ENCODE measurements around the gene KRTAP29-1.

The KRTAP29-1 gene

GRCh38 chr17:41308251-41308917, 5.7 kb upstream of the KRTAP29-1 start:
- TF ChIP-seq EZH2phosphoT487 (IDR thresholded peaks at IDR 0.05; ENCODE audit: borderline replicate concordance, low read length) (no peak), CTCF (IDR thresholded peaks at IDR 0.05; ENCODE audit: low read depth, low read length, poor library complexity, severe bottlenecking) (no peak)

GRCh38 chr17:41307647-41308046, 5.0 kb upstream of the KRTAP29-1 start:
- Histone ChIP-seq H3K27ac (ENCODE audit: low read depth, low read length) (peak overlapping the region; percentile 91), H3K9me2 (replicated peaks; ENCODE audit: control insufficient read depth, low read length) (no peaks in the 10 kb centered on the region), H3K36me3 (ENCODE audit: control insufficient read depth, low read length) (no peaks in the 10 kb centered on the region), H3K4me1 (ENCODE audit: control insufficient read depth, low read length) (peaks cover 56% of the 10 kb centered on the region), H4K20me1 (ENCODE audit: control insufficient read depth, insufficient read depth, low read depth, low read length) (peaks cover 4% of the 10 kb centered on the region; the same call in 1 of the 2 replicates), H3K27me3 (ENCODE audit: control insufficient read depth, low read length) (no peaks in the 10 kb centered on the region), H3K9me3 (ENCODE audit: control insufficient read depth, insufficient read depth, low read length) (no peaks in the 10 kb centered on the region), H3F3A (ENCODE audit: control insufficient read depth, insufficient read depth) (peaks cover 20% of the 10 kb centered on the region), H3K4me3 (ENCODE audit: low read length) (peak overlapping the region; percentile 40; the same call in 1 of the 2 replicates), H3K79me2 (ENCODE audit: control insufficient read depth, low read length) (no peaks in the 10 kb centered on the region), H3K4me2 (ENCODE audit: low read length) (peak overlapping the region; percentile 66)
- TF ChIP-seq EZH2phosphoT487 (IDR thresholded peaks at IDR 0.05; ENCODE audit: borderline replicate concordance, low read length): no peak

More at GRCh38 chr17:41308251-41308917, 5.7 kb upstream of the KRTAP29-1 start:
- peaks cover 4% of the 10 kb centered on the region; the same call in 1 of the 2 replicates for H4K20me1 ChIP-seq (ENCODE audit: control insufficient read depth, insufficient read depth, low read depth, low read length)
- peaks cover 20% of the 10 kb centered on the region for H3F3A ChIP-seq (ENCODE audit: control insufficient read depth, insufficient read depth)
- H3K4me3 ChIP-seq (ENCODE audit: low read length): peak overlapping the region; percentile 48
- no peaks in the 10 kb centered on the region for H3K36me3 ChIP-seq (ENCODE audit: control insufficient read depth, low read length)
- H3K79me2 ChIP-seq (ENCODE audit: control insufficient read depth, low read length): no peaks in the 10 kb centered on the region
- H3K27ac ChIP-seq (ENCODE audit: low read depth, low read length): peak overlapping the region; percentile 91
- peak overlapping the region; percentile 66 for H3K4me2 ChIP-seq (ENCODE audit: low read length)
- no peaks in the 10 kb centered on the region for H3K9me3 ChIP-seq (ENCODE audit: control insufficient read depth, insufficient read depth, low read length)
- H3K4me1 ChIP-seq (ENCODE audit: control insufficient read depth, low read length): peaks cover 51% of the 10 kb centered on the region
- no peaks in the 10 kb centered on the region for H3K9me2 ChIP-seq (replicated peaks; ENCODE audit: control insufficient read depth, low read length)
- no peaks in the 10 kb centered on the region for H3K27me3 ChIP-seq (ENCODE audit: control insufficient read depth, low read length)

- H3K36me3 ChIP-seq (ENCODE audit: control insufficient read depth, low read length): no peaks in the 10 kb centered on the region
- H3K4me2 ChIP-seq (ENCODE audit: low read length): no peak overlapping the region
- no peaks in the 10 kb centered on the region for H3K9me3 ChIP-seq (ENCODE audit: control insufficient read depth, insufficient read depth, low read length)
- H3K27ac ChIP-seq (ENCODE audit: low read depth, low read length): no peak overlapping the region
- no peaks in the 10 kb centered on the region for H3K27me3 ChIP-seq (ENCODE audit: control insufficient read depth, low read length)
- peaks cover 4% of the 10 kb centered on the region; the same call in 1 of the 2 replicates for H4K20me1 ChIP-seq (ENCODE audit: control insufficient read depth, insufficient read depth, low read depth, low read length)
- no peaks in the 10 kb centered on the region for H3K9me2 ChIP-seq (replicated peaks; ENCODE audit: control insufficient read depth, low read length)
- H3F3A ChIP-seq (ENCODE audit: control insufficient read depth, insufficient read depth): peaks cover 14% of the 10 kb centered on the region
- no peak overlapping the region for H3K4me3 ChIP-seq (ENCODE audit: low read length)
- no peak for TF ChIP-seq EZH2phosphoT487 (IDR thresholded peaks at IDR 0.05; ENCODE audit: borderline replicate concordance, low read length)
- TF ChIP-seq CTCF (IDR thresholded peaks at IDR 0.05; ENCODE audit: low read depth, low read length, poor library complexity, severe bottlenecking): no peak
- H3K4me1 ChIP-seq (ENCODE audit: control insufficient read depth, low read length): peaks cover 49% of the 10 kb centered on the region
- H3K79me2 ChIP-seq (ENCODE audit: control insufficient read depth, low read length): no peaks in the 10 kb centered on the region
Observed at GRCh38 chr17:41304091-41304490, 1.4 kb upstream of the KRTAP29-1 start.

GRCh38 chr17:41302981-41303380, 330 bp upstream of the KRTAP29-1 start:
- no peak for TF ChIP-seq EZH2phosphoT487 (IDR thresholded peaks at IDR 0.05; ENCODE audit: borderline replicate concordance, low read length)
- TF ChIP-seq CTCF (IDR thresholded peaks at IDR 0.05; ENCODE audit: low read depth, low read length, poor library complexity, severe bottlenecking): no peak
- H4K20me1 ChIP-seq (ENCODE audit: control insufficient read depth, insufficient read depth, low read depth, low read length): peaks cover 4% of the 10 kb centered on the region; the same call in 1 of the 2 replicates
- H3K9me2 ChIP-seq (replicated peaks; ENCODE audit: control insufficient read depth, low read length): no peaks in the 10 kb centered on the region
- H3K36me3 ChIP-seq (ENCODE audit: control insufficient read depth, low read length): no peaks in the 10 kb centered on the region
- H3K4me1 ChIP-seq (ENCODE audit: control insufficient read depth, low read length): peaks cover 47% of the 10 kb centered on the region
- no peaks in the 10 kb centered on the region for H3K27me3 ChIP-seq (ENCODE audit: control insufficient read depth, low read length)
- no peaks in the 10 kb centered on the region for H3K9me3 ChIP-seq (ENCODE audit: control insufficient read depth, insufficient read depth, low read length)
- H3F3A ChIP-seq (ENCODE audit: control insufficient read depth, insufficient read depth): peaks cover 6% of the 10 kb centered on the region; the same call in 1 of the 2 replicates
- H3K4me3 ChIP-seq (ENCODE audit: low read length): no peak overlapping the region
- H3K4me2 ChIP-seq (ENCODE audit: low read length): no peak overlapping the region
- H3K79me2 ChIP-seq (ENCODE audit: control insufficient read depth, low read length): no peaks in the 10 kb centered on the region
- H3K27ac ChIP-seq (ENCODE audit: low read depth, low read length): no peak overlapping the region

Data from DOHH2 (cell line).